HG03135 (cell line): Measurements from ENCODE around the gene ZCCHC7.
"Not testable (repeated sequence)": the region's sequence is repeated elsewhere in the genome, so short reads cannot be mapped to it uniquely, and the experiment has no call there.

ENCODE experiments used
- ATAC-seq: cut with Tn5 transposase; IDR thresholded peaks from one replicate; pipeline ENCODE4 v1.9.1; 2021; ENCODE audit warnings: mild to moderate bottlenecking, moderate library complexity; ENCODE audit not compliant: unreplicated experiment

The ZCCHC7 gene

DNA sequence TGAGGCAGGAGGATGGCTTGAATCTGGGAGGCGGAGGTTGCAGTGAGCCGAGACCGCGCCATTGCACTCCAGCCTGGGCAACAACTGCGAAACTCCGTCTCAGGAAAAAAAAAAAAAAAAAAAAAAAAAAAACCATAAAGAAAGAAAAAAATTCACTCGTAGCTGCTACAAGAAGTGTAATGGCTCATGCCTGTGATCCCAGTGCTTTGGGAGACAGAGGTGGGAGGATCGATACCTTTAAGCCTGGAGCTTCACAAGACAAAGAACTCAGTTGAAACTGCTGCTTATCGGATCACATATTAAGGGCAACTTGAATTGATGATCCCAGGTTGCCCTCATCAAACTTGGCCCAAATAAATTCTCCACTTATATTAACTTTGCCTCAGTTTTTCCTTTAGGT is 1.0 kb upstream of the ZCCHC7 start:
- ATAC-seq, result no peak

DNA sequence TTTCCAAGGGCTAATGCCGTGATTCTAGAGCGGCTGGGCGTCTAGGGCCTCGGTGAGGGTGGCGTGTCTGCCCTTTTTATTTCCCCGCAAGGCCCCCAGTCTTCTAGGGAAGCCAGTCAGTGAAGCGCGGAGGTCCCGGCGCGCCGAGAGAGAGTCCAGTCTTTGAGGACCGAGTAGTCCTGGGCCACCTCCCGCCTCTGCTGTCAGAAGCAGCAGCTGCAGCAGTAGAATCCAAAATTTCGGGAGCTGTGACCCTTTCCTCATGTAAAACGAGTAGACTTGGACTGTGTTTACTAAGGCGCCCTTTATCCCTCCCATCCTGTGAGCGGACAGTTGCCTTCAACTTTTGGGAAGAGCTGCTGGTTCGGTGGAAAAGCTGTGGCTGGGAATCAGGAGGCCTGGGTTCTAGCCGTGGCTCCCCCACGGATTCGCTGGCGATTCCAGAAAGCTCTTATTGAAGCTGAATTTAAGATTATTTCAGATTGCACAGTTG is 515 bp downstream of the ZCCHC7 start:
- ATAC-seq, result peak; percentile 23

DNA sequence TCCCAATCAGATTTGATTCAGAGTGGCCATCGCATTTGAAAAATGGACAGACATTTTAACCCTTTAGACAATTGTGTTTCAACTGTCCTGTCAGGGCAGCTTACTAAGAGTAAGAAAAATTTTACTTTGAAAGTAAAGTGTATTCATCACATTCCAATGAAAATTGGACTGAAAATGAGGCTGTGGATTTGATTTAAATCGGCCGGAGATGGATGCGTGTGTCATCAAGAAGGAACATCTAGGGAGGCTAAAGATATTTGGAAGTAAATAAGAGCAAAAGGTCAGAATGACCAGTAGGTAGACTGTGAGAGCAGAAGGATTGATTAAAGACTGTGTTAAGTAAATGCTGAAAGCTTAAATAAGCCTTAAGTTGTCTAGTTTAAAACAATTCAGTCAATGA is 1.5 kb downstream of the ZCCHC7 start:
- ATAC-seq, result no peak

DNA sequence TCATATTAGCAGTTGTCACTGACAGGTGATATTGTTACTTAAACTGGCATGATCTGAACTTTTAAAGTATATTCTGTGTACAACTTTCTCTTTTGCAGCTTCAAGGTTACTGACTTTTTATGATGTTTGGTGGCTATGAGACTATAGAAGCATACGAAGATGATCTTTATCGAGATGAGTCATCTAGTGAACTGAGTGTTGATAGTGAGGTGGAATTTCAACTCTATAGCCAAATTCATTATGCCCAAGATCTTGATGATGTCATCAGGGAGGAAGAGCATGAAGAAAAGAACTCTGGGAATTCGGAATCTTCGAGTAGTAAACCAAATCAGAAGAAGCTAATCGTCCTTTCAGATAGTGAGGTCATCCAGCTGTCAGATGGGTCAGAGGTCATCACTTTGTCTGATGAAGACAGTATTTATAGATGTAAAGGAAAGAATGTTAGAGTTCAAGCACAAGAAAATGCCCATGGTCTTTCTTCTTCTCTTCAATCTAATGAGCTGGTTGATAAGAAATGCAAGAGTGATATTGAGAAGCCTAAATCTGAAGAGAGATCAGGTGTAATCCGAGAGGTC is 5.9 kb downstream of the ZCCHC7 start:
- no peak for ATAC-seq

DNA sequence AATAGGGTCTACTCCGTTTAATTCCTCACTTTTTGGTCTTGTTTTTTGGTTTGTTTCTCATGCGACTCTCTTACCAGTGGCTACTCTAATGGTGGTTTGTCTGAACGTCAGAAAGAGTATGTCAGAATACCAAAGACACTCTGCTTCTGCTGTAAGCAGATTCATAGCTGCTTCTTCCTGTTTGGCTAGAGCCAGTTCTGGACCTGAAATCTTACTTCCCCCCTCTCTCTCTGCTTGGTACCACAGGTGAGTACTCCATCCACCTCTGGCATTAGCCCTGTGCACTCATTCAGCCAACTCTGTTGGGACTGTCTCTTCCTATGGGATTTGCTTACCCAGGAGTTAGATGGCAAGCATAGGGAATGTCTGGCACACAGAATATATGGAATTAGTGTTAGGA is 6.6 kb downstream of the ZCCHC7 start:
- no peak for ATAC-seq

DNA sequence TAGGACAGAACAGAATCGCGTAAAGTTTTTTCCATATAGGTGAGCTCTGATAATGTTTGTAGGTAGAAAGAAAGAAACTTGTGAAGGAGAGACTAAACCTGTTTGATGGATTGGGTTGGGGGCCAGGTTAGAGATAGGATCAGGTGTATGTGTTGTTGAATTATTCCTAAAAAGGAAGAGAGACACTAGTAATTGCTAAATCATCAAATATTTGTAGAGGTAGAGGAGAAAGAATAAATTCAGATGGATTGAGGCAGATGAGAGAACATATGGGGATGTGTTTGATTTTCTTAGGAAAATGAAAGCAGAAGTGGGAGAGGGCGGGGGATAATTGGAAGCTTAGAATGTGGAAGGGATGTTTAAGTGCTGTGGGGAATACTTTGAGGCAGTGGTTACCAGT is 7.7 kb downstream of the ZCCHC7 start:
- ATAC-seq, result no peak

DNA sequence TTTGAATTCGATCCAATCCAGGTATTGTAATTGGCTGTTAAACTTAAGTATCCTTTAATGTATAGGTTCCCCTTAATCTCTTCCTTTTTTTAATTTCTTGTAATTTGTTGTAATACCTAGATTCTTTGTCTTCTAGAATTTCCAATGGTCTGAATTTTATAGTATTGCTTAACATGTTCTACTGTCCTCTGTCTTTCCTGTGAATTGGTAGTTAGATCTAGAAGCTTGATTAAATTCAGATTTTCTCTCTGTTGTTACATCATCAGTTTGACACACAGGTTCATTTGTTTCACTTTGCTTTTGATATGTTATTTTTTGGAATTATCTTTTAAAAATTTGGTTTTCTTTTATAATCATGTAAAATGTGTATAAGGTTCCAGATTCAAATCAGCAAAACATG is 13.8 kb downstream of the ZCCHC7 start:
- no peak for ATAC-seq

DNA sequence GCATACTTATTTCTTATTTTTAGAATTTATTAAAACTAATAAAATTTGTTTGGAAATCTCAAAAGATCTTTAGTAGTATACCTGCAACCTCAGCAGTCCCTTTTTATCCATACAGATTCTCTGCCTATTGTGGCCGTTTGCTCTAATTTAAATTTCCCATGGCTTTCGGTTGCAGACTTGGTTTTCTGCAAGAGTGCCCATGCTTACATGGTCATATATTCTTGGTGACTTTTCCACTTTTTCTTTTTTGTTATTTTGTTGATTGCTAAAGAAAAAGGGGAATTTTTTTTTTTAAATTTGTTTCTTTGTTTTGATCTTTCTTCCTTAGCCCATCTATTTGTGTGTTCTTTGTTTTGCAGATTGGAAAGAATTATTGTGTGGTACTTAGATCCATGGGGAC is 20.6 kb downstream of the ZCCHC7 start:
- no peak for ATAC-seq

DNA sequence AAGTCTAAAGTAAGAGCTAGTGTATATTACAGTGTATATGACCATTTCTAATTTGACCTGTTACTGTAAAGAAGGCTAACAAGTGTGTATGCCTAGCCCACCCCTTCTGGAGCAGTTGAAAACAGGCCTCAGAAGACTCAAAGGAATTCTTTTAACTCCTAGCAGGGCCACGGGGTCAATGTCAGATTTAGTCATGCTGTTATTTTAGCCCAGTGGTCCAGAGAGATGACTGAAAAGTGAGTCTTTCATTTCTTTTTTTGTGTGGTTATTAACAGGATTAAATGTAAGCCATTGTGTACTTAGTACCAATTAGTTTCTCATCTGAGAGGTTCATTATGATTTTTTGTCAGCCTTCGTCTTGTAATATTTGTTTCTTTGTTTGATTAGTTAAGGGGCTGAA is 24.4 kb downstream of the ZCCHC7 start:
- ATAC-seq, result no peak

DNA sequence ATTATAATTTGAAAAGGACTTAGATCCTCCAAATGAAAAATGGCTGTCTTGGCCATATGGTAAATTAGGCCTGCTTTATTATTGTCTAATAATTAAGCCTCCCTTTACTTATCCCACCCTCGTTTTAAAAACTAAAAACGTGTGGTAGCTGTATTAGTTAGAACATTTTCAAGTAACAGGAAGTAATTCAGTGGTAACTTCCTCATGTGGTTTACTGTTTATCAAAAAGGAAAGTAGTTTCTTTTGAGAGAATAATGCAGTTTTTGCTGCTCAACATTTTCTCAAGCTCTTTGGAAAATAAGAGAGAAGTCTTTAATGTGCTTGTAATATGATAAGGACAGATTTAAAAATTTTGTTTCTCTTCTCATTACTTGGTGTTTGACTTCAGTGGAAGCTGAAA is 26.0 kb downstream of the ZCCHC7 start:
- no peak for ATAC-seq

DNA sequence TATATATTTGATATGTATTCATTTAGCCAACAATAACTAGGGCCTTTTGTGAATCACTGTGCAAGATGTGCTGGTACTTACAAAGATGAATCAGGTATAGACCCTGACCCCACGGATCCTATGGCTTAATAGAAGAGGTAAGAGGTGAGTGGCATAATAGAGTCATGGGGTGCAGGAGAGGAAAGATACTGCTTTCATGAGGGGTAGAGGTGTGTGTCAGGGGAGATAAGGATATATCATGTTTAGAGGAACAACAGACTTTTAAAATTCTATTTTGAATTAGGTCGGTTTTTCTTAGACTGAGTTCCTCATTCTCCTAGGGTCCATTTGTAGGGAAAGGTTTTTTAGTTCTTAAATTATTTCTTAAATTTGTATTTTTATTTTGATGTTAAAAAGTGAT is 27.8 kb downstream of the ZCCHC7 start:
- no peak for ATAC-seq

DNA sequence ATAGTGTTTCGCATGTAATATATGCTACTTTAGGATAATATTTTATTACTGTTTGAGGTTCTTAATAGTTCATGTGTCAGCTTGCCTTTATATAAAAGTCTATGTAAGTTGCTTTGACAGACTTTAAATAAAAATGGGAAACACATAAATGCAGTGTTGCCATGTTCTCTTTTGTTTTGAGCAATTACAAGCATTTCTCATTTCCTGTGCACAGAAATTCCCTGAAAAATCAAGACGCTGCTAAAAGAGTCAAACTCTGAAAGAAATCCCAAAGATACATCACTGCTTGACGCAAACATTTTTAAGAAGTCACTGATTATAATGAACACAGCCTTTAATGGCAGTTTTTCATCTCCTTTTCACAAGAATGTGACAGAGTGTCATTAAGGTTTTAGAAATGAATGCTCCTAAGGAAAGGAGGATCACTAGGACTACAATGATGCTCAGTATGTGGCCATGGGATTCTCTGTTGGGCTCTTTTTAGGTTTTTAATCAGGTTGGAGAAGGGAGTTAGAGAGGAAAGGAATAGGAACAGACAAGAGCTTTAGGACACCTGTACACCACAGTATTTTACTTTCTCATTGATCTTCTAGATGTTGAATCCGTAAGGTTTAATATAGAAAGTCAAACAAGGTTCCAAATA is 29.4 kb downstream of the ZCCHC7 start:
- ATAC-seq, result no peak

DNA sequence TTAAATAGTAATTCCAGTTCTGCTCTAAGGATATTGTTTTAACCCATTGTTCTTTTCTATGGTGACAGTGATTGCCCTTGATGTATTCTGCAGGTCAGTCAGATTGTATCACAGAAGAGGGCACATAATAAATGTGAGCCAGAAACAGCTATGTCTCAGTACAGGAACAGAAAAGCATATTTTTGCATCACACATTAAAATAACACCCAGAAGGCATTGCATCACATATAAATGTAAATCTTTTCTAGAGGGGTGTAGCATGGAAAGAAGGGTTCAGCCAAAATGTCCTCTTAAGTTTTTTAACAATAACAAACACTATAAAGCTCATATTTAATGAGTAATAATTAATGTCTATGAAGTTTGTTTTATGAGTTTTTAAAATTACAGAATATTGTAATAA is 30.0 kb downstream of the ZCCHC7 start:
- ATAC-seq, result no peak

DNA sequence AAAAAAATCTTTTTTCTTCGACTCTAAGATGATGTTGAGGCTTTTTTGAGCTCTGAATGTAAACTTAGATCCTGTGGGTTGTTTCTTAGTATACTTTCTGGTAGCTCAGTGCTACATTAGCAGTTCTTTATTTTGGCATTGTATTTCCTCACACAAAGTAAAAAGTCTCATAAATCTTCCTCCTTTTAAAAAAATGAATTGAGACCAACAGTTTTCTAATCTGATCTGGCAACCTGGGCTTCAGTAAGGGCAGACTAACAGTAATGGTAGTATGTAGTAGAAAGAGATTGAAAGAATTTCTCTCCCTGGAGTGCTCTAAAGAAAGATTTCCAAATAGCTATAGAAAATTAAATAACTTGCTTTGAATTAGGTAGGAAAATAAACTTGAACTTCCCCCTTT is 31.4 kb downstream of the ZCCHC7 start:
- no peak for ATAC-seq

DNA sequence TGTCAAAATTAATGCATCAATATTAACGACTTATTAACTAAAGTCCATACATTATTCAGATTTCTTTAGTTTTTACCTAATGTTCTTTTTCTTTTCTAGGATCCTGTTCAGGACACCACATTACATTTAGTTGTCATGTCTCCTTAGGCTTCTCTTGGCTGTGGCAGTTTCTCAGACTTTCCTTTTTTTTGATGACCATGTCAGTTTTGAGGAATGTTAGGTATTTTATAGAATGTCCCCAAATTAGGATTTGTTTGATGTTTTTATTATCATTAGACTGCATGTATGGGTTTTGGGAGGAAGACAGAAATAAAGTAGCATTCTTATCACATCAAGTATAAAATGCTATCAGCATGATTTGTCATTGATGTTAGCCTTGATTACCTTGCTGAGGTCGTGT is 32.0 kb downstream of the ZCCHC7 start:
- ATAC-seq, result no peak

DNA sequence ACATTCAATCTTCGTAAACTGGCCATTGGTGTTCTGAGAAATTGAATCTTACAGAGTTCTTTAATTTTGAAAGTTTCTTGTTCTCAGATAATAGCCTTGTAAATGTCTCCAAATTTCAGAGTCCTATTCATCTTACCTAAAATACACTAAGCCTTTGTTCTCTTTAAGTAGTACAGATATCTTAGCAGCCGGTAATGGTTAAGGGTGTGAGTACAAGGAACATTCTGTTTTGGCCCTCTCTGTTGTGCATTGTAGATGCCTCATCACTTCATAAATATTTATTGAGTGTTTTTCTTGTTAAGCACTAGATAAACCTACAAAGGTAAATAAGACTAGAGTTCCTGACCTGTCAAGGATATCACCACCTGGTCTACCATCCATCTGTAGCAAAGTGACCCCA is 35.2 kb downstream of the ZCCHC7 start:
- ATAC-seq, result no peak

DNA sequence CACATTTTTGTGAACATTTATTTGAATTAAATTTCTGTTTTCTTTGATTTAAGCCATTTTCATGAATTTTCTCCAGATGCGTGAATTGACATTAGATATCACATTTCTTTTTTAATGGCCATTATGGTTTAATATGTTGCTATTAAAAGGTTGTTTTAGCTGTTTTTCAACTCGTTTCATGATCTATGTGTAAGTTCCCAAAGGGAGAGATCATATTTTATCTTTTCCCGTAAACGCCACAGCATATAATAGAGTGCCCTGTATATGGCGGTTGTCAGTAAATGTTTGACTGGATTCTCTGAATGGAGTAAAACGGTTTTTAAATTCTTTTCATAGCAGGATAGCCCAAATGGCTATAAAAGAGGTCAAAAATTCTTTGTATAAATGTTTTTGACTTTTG is 35.8 kb downstream of the ZCCHC7 start:
- ATAC-seq, result no peak

DNA sequence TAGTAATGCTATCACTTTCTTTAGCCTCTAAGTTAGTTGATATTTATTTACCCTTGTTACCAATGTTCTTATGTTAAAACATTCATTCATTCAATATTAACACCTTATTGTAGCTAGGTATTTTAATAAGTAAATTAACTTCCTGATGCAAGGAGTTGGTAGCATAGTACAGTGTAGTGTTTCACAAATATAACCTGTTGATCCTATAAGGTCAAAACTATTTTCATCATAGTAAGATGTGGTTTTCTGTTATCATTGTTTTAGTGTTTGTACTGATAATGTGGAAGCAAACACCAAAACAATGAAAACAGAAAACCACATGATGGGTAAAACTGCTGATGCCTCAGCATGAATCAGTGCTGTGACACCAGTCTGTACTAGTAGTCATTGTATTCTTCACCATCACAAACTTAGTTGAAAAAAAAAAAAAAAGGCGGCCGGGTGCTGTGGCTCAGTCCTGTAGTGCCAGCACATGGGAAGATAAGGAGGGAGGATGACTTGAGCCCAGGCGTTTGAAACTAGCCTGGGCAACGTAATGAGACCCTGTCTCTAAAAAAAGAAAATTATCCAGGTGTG is 36.5 kb downstream of the ZCCHC7 start:
- ATAC-seq, result no peak

DNA sequence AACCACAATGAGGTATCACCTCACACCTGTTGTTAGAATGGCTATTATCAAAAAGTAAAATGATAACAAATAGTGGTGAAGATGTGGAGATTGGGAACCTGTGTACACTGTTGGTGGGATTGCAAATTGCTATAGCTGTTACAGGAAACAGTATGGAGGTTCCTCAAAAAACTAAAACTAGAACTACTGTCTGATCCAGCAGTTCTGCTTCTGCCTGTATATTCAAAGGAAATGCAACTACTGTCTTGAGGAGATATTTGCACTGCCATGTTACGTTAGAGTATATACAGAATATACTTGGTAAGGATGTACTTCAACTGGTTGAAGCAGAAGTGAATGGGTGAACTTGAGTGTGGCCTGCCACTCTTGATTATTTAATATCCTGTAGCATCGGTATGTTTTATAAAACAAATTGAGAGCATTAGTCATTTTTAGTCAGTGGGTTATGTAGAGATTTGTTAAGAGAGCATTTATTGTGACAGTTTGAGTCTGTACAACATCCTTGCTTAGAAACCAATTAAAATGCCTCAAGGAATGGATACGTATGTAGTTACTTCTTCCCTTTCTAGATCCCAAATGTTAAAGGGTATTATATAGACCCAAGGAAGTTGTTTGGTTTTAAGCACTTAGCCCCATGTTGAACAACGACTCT is 37.5 kb downstream of the ZCCHC7 start:
- no peak for ATAC-seq

DNA sequence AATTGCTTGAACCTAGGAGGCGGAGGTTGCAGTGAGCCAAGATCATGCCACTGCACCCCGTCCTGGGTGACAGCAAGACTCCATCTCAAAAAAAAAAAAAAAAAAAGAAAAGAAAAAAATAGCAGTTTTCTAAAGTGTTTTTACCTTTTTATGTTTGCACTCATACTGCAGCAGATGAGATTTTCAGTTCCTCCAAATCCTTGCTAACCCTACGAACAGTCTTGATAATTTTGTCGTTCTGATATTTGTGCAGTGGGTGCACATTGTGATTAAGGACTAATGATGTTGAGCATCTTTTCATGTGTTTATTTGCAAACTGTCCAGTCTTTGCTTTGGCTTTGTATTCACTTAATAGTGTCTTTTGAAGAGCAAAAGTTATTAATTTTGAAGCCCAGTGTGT is 42.9 kb downstream of the ZCCHC7 start:
- ATAC-seq, result no peak

DNA sequence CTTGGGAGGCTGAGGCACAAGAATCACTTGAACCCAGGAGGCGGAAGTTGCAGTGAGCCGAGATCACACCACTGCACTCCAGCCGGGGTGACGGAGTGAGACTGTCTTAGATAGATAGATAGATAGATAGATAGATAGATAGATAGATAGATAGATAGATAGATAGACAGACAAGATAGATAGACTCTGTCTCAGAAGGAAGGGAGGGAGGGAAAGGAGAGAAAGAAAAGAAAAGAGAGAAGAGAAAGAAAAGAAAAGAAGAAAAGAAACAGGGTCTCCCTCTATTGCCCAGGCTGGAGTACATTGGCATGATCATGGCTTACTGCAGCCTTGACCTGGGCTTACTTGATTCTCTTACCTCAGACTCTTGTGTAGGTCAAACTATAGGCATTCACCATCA is 44.0 kb downstream of the ZCCHC7 start:
- not testable (repeated sequence) for ATAC-seq

DNA sequence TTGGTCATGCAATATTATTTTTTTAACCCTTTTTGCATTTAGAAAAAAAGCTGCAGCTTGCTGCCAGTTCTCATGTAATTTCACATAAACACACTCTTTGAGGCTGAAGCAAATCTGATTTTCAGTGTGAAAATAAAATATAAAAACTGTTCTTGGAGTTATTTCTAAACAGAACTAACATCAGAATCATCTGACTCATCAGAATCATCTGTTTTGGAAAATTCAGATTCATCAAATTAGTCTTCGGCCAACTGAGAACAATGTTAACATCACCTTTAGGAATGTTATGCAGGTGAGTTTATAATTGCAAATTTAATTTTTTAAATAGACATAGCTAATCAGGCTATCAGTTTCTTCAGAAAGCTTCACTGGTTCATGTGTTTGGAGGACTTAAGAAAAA is 45.3 kb downstream of the ZCCHC7 start:
- no peak for ATAC-seq
